NCI-H1048 (cell line): ENCODE measurements around the gene GRK4.
"Not testable (repeated sequence)": the region's sequence is repeated elsewhere in the genome, so short reads cannot be mapped to it uniquely, and the experiment has no call there.

Experiments
- DNase-seq: peaks from one replicate; lab custom pipeline; 2025; lab: John Stamatoyannopoulos, UW

The GRK4 gene

DNA sequence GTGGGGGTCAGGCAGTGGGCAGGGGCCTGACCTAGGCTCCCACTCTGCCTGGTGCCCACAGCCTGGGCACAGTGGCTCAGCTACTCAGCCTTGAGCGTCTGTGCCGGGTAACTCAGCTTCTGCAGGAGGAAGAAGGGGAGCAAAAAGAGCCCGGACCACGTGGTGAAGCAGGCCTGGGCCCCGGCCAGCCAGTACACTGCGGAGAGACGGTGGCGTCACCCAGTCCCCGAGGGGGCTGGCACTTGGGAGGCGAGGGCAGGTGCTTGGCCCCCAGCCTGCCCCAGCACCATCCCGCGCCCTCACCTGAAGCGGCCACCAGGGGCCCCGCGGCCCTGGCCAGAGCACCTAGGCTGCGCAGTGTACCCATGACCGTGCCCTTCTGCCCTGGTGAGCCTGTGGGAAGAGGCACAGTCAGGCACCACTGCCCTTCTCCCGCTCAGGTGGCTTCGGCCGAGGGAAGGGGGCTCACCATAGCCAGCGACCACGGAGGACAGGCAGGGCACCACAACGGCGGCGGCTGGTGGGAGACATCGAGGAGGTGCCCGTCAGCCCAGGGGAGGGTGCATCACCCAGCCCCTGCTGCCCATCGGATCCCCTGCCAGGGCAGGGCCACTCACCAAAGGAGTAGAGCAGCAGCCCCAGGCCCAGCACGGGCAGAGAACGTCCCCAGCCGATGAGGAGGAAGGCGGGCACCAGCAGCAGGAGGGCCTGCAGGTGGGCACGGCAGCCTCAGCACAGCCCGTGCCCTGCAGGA, 32.4 kb upstream of the GRK4 start:
- no peak for DNase-seq

DNA sequence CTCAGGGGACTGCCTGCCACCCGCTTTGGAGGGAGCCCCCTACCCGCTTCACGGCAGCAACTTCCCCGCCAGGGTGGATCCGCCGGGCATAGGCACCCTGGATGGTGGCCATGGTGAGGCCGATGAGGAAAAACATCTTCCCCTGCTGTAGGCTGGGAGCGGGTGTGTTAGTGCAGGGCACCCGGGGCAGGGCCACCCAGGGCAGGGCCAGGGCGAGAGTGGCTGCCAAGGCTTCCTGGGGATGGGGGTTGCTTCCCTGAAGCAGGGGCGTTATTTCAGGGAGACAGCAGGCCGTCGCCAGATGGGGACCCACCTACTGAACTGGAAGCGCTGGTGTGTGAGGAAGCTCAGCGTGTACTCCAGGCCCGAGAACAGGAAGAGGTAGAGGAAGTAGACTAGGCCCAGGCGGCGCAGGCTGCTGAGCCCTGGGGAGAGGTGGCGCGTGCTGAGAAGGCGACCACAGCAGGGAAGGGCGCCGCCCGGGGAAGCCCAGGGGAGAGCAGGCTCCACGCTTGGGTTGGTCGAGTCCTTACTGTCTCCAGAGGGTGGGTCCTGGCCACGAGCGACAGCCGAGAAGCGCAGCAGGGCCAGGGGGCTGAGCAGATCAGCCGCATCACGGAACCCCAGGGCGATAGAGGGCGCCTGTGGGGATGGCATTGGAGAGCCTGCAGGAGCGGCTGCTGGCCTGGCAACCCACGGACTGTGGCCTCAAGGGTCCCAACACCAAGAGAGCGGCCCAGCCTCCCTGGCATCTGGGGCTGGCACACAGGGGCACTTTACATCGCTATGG, 31.7 kb upstream of the GRK4 start:
- DNase-seq: no peak

GRCh38 chr4:2932321-2932950, 30.9 kb upstream of the GRK4 start:
- no peak for DNase-seq

DNA sequence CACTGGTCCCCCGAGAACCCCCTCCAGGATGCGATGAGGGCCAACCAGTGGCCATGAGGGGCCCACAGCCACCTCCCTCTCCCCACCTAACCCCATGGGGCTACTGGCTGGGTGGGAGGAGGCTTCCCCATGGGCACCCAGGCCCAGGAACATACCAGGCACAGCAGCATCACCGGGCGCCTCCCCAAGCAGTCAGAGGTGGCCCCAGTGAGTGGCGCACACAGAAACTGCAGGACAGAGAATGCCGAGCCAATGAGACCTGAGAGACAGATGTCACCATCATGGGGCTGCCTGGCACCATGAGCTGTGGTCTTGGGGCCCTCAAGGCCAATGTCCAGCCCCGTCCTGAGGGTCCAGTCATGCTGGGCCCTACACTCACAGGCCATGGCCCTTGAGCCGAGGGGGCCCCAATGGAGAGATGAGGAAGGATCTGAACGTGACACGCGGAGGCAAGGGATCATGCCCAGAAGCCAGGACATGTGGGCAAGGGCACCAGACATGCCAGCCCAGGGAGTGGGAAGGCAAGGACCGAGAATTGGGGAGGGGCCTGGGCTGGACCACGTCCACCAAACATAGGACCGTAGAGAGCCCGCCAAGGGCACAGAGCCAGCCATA, 30.3 kb upstream of the GRK4 start:
- no peak for DNase-seq

DNA sequence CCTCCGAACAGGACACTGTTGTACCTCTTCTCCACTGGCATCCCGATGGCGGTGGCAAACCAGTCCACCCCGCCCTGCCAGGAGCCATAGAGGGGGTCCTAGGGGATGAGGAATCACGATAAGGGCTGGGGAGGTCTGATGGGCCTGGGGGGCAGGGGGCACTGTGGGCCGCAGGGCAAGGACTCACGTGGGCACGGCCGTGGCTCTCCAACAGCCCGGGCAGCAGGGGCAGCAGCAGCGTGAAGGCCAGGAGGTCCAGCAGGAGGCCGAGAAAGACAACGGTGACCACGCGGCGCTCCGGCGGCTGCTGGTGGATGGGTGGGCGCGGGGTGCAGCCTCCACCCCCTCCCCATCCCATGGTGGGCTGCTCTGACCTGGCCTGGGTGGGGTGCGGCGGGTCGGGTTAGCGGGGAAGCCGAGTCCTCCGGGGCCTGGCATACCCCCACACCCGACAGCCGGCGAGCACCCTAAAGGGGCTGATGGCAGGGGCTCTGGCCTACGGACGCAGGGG, 29.8 kb upstream of the GRK4 start:
- no peak for DNase-seq

GRCh38 chr4:2934077-2934812, 29.1 kb upstream of the GRK4 start:
- DNase-seq: no peak

DNA sequence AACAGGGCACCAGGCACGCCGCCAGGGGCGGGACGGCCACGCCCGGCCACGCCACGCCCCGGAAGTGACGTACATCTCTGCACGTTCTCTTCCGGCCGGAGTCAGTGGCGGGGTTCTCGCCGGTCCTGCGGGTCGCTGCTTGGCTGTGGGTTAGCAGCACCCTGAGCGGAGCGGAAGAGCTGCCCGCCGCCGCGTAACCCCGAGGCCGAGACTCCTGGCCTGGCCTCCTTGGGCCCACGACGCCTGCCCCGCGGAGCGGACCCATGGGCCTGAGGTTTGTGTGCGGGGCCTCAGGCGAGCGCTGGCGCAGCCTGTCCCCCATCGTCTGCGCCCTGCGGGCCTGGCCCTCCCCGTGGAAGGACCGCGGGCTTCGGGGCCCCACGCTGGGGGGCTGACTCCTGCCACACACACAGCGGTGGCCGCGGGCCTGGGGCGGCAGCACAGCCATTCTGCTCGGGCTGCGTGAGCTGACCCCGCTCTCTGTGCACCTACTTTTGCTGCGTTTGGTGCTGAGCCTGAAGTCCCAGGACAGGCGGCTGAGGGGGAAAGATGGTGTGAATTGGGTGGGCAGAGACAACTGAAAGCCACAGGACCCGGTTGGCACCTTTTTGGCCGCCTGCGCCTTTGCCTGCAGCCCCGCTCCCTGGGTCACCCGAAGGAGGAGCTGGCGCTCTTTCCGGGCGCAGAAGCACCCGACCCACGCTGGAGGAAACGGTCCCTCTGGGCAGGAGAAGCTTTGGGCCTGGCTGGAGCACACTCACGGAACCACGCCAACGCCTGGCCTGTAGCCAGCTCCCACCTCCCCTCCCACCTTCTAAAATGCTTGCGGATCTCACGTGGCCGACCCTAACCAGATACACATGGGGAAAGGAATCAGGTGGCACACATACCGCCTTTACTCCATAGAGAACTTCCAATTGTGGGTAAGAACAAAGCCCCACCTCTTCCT, 28.3 kb upstream of the GRK4 start:
- peak; percentile 89 for DNase-seq

GRCh38 chr4:2935762-2936743, 27.3 kb upstream of the GRK4 start:
- no peak for DNase-seq

GRCh38 chr4:2936773-2937145, 26.6 kb upstream of the GRK4 start:
- no peak for DNase-seq

DNA sequence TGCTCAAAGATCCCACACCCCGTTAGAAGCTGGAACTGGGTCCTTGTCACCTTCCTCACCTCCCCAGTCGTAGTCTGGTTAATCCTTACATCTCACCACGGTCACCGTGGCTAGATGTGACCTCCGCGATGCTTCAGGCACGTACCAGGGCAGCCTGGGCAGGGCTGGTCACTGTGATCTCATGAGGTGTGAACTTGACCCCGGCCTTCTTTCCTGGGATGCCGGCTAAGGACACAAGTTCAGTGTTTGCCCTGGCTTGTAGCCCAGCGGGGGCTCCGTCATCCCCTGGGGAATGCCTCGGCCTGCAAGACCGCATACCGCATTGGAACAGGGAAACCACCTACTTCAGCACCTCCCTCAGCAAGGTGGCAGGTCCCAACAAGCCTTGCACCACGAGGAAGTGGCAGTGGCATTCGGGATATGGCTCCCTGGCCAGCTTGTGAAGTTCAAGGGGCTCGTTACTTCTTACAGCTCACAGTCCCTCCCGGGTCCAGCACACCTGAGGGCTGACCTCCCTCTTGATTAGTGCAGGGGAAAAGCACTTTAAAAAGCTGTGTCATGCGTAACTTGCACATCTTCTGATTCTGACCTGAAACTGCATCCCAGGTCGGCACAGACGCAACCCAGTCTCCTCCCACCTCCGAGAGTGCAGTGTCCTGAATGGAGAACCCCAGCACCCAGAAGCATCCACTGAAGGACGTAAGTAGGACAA, 26.1 kb upstream of the GRK4 start:
- DNase-seq: no peak

- DNase-seq: no peak
These were observed 25.4 kb upstream of the GRK4 start for GRCh38 chr4:2937986-2938385.

GRCh38 chr4:2938411-2938810, 25.0 kb upstream of the GRK4 start:
- DNase-seq: not testable (repeated sequence)

- DNase-seq: no peak
These were observed 24.5 kb upstream of the GRK4 start for GRCh38 chr4:2938906-2939305.

GRCh38 chr4:2939383-2940243, 23.8 kb upstream of the GRK4 start:
- no peak for DNase-seq

GRCh38 chr4:2940267-2941137, 22.9 kb upstream of the GRK4 start:
- no peak for DNase-seq

GRCh38 chr4:2941138-2942036, 22.0 kb upstream of the GRK4 start:
- no peak for DNase-seq
